WI38 (cell line): ENCODE measurements around the gene BTG4.

Experiments
- H3K4me3 ChIP-seq: 2 replicates; pipeline ENCODE4 v1.5.1; 2011; ENCODE audit warnings: low read depth, mild to moderate bottlenecking, control low read depth, low read length
- TF ChIP-seq, protein P1 (sequence below): IDR thresholded peaks from 2 replicates; pipeline ENCODE4 v1.5.1; 2012; ENCODE audit warnings: low read depth, mild to moderate bottlenecking, control low read depth, low read length

The BTG4 gene

DNA sequence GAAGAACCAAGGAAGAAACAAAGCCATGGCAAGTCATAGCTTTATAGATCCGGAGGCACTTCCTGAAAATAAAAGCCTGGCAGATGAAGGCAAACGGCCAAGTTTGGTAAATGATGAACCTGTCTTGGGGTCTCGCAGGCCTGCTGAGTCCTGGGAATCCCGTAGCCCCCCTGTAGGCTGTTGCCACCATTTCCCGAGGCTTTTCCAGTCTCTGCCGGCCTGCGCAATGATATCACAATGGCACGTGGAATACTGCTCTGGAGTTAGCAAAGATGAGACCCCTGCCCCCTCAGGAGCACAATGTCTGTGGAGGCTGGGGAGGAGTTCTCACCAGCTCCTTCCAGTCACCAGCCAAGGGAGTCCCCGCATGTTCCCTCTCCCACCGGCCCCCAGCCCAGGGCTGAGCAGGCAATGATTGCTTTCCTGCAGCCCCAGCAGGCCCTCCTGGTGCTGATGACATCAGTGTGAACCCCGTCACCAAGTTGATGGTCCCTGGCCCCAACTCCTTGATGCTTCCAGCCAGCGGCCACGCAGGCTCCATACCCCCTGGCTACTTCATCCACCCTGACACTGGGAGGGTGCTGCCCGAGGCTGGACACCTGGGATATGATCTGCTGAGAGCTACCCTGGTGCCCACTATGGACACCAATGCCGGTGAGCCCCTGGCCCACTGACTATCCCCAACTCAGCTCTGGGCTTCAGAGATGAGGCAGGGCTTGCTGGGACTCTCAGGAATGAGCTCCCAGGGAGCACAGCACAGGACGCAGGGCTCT is 55.9 kb downstream of the BTG4 start:
- TF ChIP-seq, protein P1, sequence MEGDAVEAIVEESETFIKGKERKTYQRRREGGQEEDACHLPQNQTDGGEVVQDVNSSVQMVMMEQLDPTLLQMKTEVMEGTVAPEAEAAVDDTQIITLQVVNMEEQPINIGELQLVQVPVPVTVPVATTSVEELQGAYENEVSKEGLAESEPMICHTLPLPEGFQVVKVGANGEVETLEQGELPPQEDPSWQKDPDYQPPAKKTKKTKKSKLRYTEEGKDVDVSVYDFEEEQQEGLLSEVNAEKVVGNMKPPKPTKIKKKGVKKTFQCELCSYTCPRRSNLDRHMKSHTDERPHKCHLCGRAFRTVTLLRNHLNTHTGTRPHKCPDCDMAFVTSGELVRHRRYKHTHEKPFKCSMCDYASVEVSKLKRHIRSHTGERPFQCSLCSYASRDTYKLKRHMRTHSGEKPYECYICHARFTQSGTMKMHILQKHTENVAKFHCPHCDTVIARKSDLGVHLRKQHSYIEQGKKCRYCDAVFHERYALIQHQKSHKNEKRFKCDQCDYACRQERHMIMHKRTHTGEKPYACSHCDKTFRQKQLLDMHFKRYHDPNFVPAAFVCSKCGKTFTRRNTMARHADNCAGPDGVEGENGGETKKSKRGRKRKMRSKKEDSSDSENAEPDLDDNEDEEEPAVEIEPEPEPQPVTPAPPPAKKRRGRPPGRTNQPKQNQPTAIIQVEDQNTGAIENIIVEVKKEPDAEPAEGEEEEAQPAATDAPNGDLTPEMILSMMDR: no peak
- H3K4me3 ChIP-seq: no peak overlapping the region

DNA sequence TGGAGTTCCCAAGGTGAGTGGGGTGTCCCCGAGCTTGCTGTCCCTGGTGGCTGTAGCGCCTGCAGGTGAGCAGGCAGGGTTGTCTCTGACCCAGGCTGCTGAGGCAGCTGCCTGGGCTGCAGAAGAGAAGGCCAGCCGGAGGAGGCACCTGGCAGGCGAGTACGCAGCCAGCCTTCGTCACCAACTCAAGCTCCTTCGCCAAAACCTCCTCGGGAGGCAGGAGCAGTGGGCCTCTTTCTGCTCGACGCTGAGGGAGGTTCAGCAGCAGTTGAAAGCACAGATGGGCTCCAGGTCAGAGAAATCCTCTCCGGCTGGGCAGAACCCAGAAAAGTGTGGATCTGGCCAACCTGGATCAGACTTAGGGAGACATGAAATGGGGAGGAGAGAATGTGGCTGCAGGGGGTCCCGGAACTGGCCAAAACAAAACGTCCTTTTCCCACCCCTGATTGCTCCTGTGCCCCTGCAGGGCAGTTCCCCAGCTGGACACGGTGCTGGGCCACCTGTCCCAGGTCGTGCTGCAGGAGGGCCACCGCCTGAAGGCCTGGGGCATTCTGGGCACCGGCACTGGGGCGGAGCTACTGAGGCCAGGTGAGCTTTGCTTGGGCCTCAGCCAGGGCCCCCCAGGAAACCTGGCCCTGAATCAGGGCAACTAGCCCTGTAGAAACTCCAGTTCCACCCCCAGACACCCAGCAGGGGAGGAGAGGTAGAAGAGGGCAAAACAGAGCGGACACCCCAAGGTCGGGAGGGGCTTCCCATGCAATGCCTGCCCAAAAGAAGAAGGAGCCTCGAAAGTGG is 56.7 kb downstream of the BTG4 start:
- no peak overlapping the region for H3K4me3 ChIP-seq
- TF ChIP-seq, protein P1: no peak

GRCh38 chr11:111454561-111455192 is 57.5 kb downstream of the BTG4 start:
- H3K4me3 ChIP-seq: no peak overlapping the region
- TF ChIP-seq, protein P1: 0 out of 2 replicates have a peak, but pooled peaks have one; percentile 11

GRCh38 chr11:111452817-111453552 is 59.2 kb downstream of the BTG4 start:
- no peak overlapping the region for H3K4me3 ChIP-seq
- TF ChIP-seq, protein P1: no peak

- H3K4me3 ChIP-seq: no peak overlapping the region
- TF ChIP-seq, protein P1: no peak
Measured at GRCh38 chr11:111452146-111452545, 60.0 kb downstream of the BTG4 start.

DNA sequence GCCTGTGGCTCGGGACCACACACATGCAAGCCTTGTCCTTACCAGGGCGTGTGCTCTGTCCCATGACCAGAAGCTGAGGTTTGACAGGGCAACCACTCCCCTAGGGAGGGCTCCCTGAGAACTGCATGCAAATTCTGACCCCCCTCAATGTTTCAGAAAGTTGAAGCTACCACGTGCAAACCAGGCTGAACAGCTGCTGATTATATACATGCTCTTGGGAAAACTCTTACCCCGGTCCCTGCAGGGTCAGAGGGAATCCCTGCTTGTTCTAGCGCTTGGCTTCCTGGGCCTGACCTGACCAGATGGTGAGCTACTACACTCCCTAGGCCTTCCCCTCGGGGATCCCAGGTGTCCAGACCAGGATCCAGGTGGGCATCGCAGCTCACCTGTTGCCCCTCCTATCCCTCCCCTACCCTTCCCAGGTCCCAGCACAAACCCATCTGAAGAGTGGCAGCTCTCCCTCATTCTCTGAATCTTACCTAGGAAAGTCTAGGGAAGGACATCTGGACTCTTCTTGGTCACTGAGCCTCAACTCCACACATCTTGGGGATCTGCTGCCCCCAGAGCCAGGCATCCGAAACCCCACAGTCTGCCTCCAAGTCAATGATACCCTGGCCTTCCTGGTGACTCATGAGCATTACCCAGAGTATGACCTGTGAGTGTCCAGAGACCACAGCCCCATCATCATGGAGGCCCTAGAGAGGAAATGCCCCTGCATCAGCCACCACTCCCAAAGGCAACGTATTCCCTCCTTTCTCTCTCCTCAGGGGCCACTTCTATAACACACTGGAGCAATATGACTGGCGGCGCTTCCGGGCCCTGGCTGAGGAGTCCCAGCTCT is 61.5 kb downstream of the BTG4 start:
- TF ChIP-seq, protein P1: no peak
- no peak overlapping the region for H3K4me3 ChIP-seq
